Transverse colon (tissue), 4 donors: ENCODE results near the gene LAMA3. TPM values are rescaled to one million over a fixed set of nuclear protein-coding genes. Genes with fewer than 3 reads are reported as not detected.
A peak's percentile ranks its signal among the peaks of the same experiment; 100 is the strongest.

Experiments used
- DNase-seq: peaks from one replicate; pipeline ENCODE4 v3.0.0-alpha.2; 2019
- H3K27ac ChIP-seq, 4 donors: fragments of 200-600 bp; sonication (generic); 2 replicates each; pipeline ENCODE4 v1.5.1; 2016 to 2018; ENCODE audit warnings: inconsistent platforms in 4 of 4
- H3K27me3 ChIP-seq: fragments of 200-600 bp; sonication (generic); 2 replicates; pipeline ENCODE4 v1.5.1; 2017; ENCODE audit warnings: inconsistent platforms
- H3K36me3 ChIP-seq, 4 donors: fragments of 200-600 bp; sonication (generic); 2 replicates each; pipeline ENCODE4 v1.5.1; 2017 to 2019; ENCODE audit warnings: inconsistent platforms in 4 of 4
- H3K4me1 ChIP-seq, 4 donors: fragments of 200-600 bp; sonication (generic); 2 replicates each; pipeline ENCODE4 v1.5.1; 2017 to 2020; ENCODE audit warnings: inconsistent platforms in 4 of 4
- H3K4me3 ChIP-seq, 4 donors: fragments of 200-600 bp; sonication (generic); 1 replicate in 1 of 4; 2 replicates in 3 of 4; pipeline versions ENCODE4 v1.5.1 to v1.6.1; 2017 to 2019; ENCODE audit warnings: inconsistent platforms in 4 of 4
- H3K9me3 ChIP-seq, 2 donors: fragments of 200-600 bp; sonication (generic); 2 replicates each; pipeline ENCODE4 v1.5.1; 2017 to 2019; ENCODE audit warnings: inconsistent platforms in 2 of 2
- EP300 ChIP-seq: sonication (generic); formaldehyde crosslinking; IDR thresholded peaks from one replicate; pipeline ENCODE4 v1.6.1; 2017; ENCODE audit warnings: antibody characterized with exemption, low read depth
- POLR2A ChIP-seq: fragments of 450-650 bp; IDR thresholded peaks from one replicate; pipeline ENCODE4 v1.6.1; 2016; ENCODE audit warnings: antibody characterized with exemption, mild to moderate bottlenecking, moderate library complexity
- POLR2AphosphoS5 ChIP-seq, 3 donors: sonication (generic); formaldehyde crosslinking; IDR thresholded peaks; one replicate each; pipeline ENCODE4 v1.6.1; 2016; ENCODE audit warnings: antibody characterized with exemption in 3 of 3
- WGBS, 2 donors: methylation state at CpG; one replicate each; pipeline ENCODE4 v1.1.5; 2018; ENCODE audit warnings: low coverage in 1 of 2; 5-methylcytosine and 5-hydroxymethylcytosine counted together
- in situ Hi-C, 4 donors: fragments of 200-750 bp; cut with MboI; loops; one replicate each; pipeline versions ENCODE4 v1.15.0 to v1.15.1; 2017; ENCODE audit warnings: low sequenced_read_pairs in 3 of 4, low pct_ligation_motif_present in 1 of 4, low pct_unique_long_range_greater_than_20kb in 1 of 4
- intact Hi-C: fragments of 100-400 bp; cut with DNase I; formaldehyde crosslinking; loops from one replicate; pipeline ENCODE4 v1.15.1; 2023; ENCODE audit warnings: low total_unique reads
- total RNA-seq, 4 donors: library from RNA; depleted of rRNA; stranded (reverse); fragments of >200 nt; gene quantifications; one replicate each; pipeline ENCODE4 v1.1.0, GENCODE V29; 2016
- TF ChIP-seq, protein P1 (sequence below), 5 experiments: fragments of 200-600 bp in 3 of 5; fragments of 450-650 bp in 2 of 5; sonication (generic) in 3 of 5; IDR thresholded peaks; 1 replicate in 2 of 5; 2 replicates in 3 of 5; pipeline ENCODE4 v1.5.1; 2016 to 2017; ENCODE audit warnings: antibody characterized with exemption in 5 of 5, inconsistent platforms in 3 of 5, mild to moderate bottlenecking in 2 of 5, moderate library complexity in 1 of 5

Gene LAMA3
- total RNA-seq, 4 donors from 2014 or later, result 17.5 to 71.8 (median 47.4) TPM

DNA sequence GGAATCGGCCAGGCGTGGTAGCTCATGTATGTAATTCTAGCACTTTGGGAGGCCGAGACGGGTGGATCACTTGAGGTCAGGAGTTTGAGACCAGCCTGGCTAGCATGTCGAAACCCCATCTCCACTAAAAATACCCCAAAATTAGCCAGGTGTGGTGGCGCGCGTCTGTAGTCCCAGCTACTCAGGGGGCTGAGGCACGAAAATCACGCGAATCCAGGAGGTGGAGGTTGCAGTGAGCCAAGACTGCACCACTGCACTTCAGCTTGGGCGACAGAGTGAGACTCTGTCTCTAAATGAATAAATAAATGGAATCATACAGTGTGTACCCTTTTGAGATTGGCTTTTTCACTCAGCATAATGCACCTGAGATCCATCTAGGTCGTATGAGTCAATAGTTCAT is 305.9 kb downstream of the LAMA3 start:
- H3K27ac ChIP-seq, result no peak overlapping the region
- 78 to 86% methylated on average over 3 to 13 of the region's 13 CpGs for WGBS, 2 donors
- in situ Hi-C loops, result no loop called here
- TF ChIP-seq, protein P1, sequence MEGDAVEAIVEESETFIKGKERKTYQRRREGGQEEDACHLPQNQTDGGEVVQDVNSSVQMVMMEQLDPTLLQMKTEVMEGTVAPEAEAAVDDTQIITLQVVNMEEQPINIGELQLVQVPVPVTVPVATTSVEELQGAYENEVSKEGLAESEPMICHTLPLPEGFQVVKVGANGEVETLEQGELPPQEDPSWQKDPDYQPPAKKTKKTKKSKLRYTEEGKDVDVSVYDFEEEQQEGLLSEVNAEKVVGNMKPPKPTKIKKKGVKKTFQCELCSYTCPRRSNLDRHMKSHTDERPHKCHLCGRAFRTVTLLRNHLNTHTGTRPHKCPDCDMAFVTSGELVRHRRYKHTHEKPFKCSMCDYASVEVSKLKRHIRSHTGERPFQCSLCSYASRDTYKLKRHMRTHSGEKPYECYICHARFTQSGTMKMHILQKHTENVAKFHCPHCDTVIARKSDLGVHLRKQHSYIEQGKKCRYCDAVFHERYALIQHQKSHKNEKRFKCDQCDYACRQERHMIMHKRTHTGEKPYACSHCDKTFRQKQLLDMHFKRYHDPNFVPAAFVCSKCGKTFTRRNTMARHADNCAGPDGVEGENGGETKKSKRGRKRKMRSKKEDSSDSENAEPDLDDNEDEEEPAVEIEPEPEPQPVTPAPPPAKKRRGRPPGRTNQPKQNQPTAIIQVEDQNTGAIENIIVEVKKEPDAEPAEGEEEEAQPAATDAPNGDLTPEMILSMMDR (IDR thresholded peaks at IDR 0.05), result no peak
- TF ChIP-seq POLR2A, result no peak
- no peak for TF ChIP-seq EP300
- TF ChIP-seq POLR2AphosphoS5 (IDR thresholded peaks at IDR 0.05), result no peak
- H3K4me3 ChIP-seq, result no peak overlapping the region
- no peaks in the 10 kb centered on the region for H3K27me3 ChIP-seq
- H3K36me3 ChIP-seq, result no peaks in the 10 kb centered on the region
- no peak for DNase-seq
- intact Hi-C loops, result no loop called here
- peaks cover 0 to 26% (median 15%) of the 10 kb centered on the region in 4 donors for H3K4me1 ChIP-seq
- H3K9me3 ChIP-seq, result no peaks in the 10 kb centered on the region

DNA sequence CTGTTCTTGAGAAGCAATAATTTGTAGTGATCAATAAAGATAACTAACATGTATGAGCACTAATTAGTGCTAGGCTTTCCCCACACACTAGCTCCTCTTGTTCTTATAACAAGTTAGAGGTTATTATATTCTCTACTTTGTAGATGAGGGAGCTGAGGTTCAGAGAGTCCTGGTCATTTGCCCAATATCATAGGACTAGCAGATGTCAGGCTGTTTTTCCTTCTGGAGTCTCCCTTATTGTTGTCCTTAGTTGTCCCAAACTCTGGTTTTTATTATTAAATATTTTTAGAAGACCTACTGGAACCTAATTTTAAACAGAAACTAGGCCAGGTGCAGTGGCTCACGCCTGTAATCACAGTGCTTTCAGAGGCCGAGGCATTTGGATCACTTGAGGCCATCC is 308.8 kb downstream of the LAMA3 start:
- intact Hi-C loops, result no loop called here
- in situ Hi-C loops, result no loop called here
- WGBS, 2 donors, result 43 to 45% methylated on average over 2 of the region's 2 CpGs
- Histone ChIP-seq H3K9me3 (no peaks in the 10 kb centered on the region), H3K36me3 (no peaks in the 10 kb centered on the region), H3K27me3 (no peaks in the 10 kb centered on the region), H3K4me1 (peaks cover 0 to 26% (median 15%) of the 10 kb centered on the region in 4 donors), H3K4me3 (no peak overlapping the region), H3K27ac (peak overlapping the region in 3 of 4 donors; percentile 72 to 76 (median 73))
- no peak for TF ChIP-seq EP300
- TF ChIP-seq, protein P1 (IDR thresholded peaks at IDR 0.05), result no peak
- no peak for TF ChIP-seq POLR2AphosphoS5 (IDR thresholded peaks at IDR 0.05)
- TF ChIP-seq POLR2A, result no peak
- DNase-seq, result no peak

DNA sequence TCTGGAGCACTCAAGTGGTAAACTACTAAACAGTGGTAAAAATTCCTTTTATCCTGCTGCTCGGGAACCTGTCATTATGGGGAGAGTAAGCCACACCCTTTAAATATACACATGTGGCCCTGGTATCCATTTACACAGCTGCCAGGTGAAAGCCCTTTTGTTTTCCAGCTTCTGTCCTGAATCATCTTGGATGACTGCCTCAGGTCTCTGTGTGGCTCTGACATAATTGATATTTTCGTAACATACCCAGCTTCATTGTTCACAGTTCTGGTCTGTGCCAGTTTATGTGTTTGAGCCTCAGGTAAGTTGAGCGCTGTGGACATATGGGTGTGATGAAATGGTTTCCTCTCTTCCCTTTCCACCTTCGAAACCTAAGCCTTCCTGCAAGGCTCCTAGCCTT is 309.6 kb downstream of the LAMA3 start:
- DNase-seq, result no peak
- no peak overlapping the region for H3K4me3 ChIP-seq
- no peaks in the 10 kb centered on the region for H3K9me3 ChIP-seq
- in situ Hi-C loops (no loop called here), intact Hi-C loops (no loop called here)
- peaks cover 0 to 26% (median 14%) of the 10 kb centered on the region in 4 donors for H3K4me1 ChIP-seq
- H3K27ac ChIP-seq, result peak overlapping the region; percentile 70 to 76 (median 72)
- 0 to 25% methylated on average over 1 to 4 of the region's 4 CpGs for WGBS, 2 donors
- no peaks in the 10 kb centered on the region for H3K36me3 ChIP-seq
- H3K27me3 ChIP-seq, result no peaks in the 10 kb centered on the region
- TF ChIP-seq, protein P1 (IDR thresholded peaks at IDR 0.05), result no peak
- no peak for TF ChIP-seq POLR2A
- peak in 1 of 3 donors; percentile 15 for TF ChIP-seq POLR2AphosphoS5 (IDR thresholded peaks at IDR 0.05)
- no peak for TF ChIP-seq EP300

DNA sequence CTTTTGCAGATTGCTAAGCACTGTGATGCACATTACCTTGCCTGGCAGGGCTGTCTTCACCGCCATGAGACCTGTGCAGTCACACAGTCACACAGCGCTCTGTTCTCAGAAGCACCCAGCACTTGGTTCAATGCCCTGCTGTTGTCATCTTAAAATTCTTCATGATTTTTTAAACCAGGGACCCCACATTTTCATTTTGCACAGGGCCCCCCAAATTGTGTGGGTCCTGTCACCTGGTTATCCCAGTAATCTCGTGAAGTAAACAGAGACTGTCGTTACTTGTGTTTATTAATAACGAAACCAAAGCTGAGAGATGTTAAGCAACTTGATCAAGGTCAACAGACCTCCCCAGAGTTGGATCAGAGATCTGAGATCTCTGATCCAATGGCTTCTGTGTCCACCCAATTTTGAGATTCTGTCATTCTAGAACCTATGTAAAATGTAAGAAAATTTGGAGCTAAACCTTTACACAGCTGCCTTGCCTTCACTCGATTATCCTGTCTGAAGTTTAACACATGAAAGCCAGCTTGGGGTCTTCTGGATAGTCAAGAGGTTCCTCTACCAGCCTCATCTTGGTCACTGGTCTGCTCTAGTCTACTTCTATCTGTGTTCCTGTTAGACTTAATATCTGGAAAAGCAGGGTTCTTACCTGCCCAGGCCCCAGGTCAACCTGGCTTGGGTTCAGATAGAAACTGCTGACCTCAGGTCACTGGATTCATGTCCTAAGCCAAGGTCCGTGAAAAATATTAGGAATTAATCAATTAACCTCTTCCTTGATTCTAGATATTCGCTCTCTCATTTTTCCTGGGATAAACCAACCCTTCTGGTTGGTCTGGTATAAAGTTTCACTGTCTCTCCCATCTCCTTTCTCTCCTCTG is 311.6 kb downstream of the LAMA3 start:
- intact Hi-C loops (no loop called here), in situ Hi-C loops (no loop called here)
- DNase-seq, result no peak
- Histone ChIP-seq H3K4me3 (no peak overlapping the region), H3K4me1 (peaks cover 0 to 18% (median 8%) of the 10 kb centered on the region in 4 donors), H3K9me3 (no peaks in the 10 kb centered on the region), H3K27ac (peak overlapping the region in 2 of 4 donors; percentile 11 to 70), H3K27me3 (no peaks in the 10 kb centered on the region), H3K36me3 (no peaks in the 10 kb centered on the region)
- WGBS, 2 donors, result 86% methylated on average over 7 to 8 of the region's 8 CpGs
- TF ChIP-seq, protein P1 (IDR thresholded peaks at IDR 0.05), result no peak
- TF ChIP-seq EP300, result no peak
- TF ChIP-seq POLR2AphosphoS5 (IDR thresholded peaks at IDR 0.05), result no peak
- no peak for TF ChIP-seq POLR2A
